Stimulated activated CD4-positive, alpha-beta T cell treated with anti-CD3 and anti-CD28 coated beads, Interleukin-15, amount 100 ng/mL, for 1 hour (primary cell): ENCODE measurements around the gene HFE.
"Not testable (repeated sequence)": the region's sequence is repeated elsewhere in the genome, so short reads cannot be mapped to it uniquely, and the experiment has no call there.

Source experiments
- DNase-seq, 2 donors: peaks; one replicate each; pipeline ENCODE4 v3.0.0-alpha.2; 2020; ENCODE audit warnings: low read depth in 1 of 2, low spot score in 1 of 2

Gene HFE

GRCh38 chr6:26058477-26059033 is 28.7 kb upstream of the HFE start:
- not testable (repeated sequence) for DNase-seq

GRCh38 chr6:26059941-26060340 is 27.3 kb upstream of the HFE start:
- no peak for DNase-seq

- no peak for DNase-seq
Observed at GRCh38 chr6:26064619-26065257, 22.5 kb upstream of the HFE start.

- DNase-seq: peak in 1 of 2 donors; percentile 12
Observed at GRCh38 chr6:26065952-26066380, 21.3 kb upstream of the HFE start.

- no peak for DNase-seq
Observed at GRCh38 chr6:26067367-26067766, 19.9 kb upstream of the HFE start.

- no peak for DNase-seq
Observed at GRCh38 chr6:26068036-26068435, 19.2 kb upstream of the HFE start.

- DNase-seq: no peak
Observed at GRCh38 chr6:26071135-26071534, 16.1 kb upstream of the HFE start.

- no peak for DNase-seq
Observed at GRCh38 chr6:26075063-26075717, 12.0 kb upstream of the HFE start.

GRCh38 chr6:26078066-26078465 is 9.2 kb upstream of the HFE start:
- not testable (repeated sequence) for DNase-seq

GRCh38 chr6:26081096-26081495 is 6.1 kb upstream of the HFE start:
- DNase-seq: not testable (repeated sequence)

GRCh38 chr6:26086211-26086610 is 1.0 kb upstream of the HFE start:
- DNase-seq: no peak

- DNase-seq: no peak
Observed at GRCh38 chr6:26088344-26088743, 1.1 kb downstream of the HFE start.

- no peak for DNase-seq
Observed at GRCh38 chr6:26089272-26089671, 2.0 kb downstream of the HFE start.

- no peak for DNase-seq
Observed at GRCh38 chr6:26092443-26092842, 5.2 kb downstream of the HFE start.

GRCh38 chr6:26094036-26094435 is 6.8 kb downstream of the HFE start:
- DNase-seq: no peak

GRCh38 chr6:26097268-26097875 is 10.1 kb downstream of the HFE start:
- DNase-seq: peak; percentile 22 to 26

- no peak for DNase-seq
Observed at GRCh38 chr6:26103141-26103769, 16.0 kb downstream of the HFE start.

- DNase-seq: peak; percentile 72 to 83
Observed at GRCh38 chr6:26103770-26104456, 16.7 kb downstream of the HFE start.

GRCh38 chr6:26104457-26105108 is 17.4 kb downstream of the HFE start:
- DNase-seq: no peak

GRCh38 chr6:26105109-26105730 is 18.0 kb downstream of the HFE start:
- DNase-seq: no peak
